Measurements from ENCODE around the gene FLNA.

Gene FLNA

DNA sequence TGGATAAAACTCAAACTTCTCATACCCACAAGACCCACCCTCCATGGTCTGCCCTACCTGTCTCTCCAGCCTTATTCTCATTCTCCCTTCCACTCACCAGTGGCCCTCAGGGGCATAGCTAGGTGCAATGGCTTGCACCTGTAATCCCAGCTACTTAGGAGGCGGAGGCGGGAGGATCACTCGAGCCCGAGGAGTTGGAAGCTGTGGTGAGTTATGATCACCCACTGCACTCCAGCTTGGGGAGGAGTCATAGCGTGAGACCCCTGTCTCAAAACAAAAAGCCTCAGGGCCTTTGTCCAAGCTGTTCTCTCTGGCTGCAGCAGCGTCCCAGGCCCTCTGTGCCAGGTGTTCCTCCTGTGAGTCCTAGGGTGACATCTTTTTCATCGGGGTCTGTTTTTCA, 62.3 kb downstream of the FLNA start:
- no peaks in the 10 kb centered on the region for H3K9me3 ChIP-seq (ENCODE audit: control insufficient read depth, low read length)
- H3K9ac ChIP-seq = no peak overlapping the region
- H3K4me2 ChIP-seq (ENCODE audit: low read length) = no peak overlapping the region
- H3K36me3 ChIP-seq (ENCODE audit: control insufficient read depth, insufficient read depth, low read length) = no peaks in the 10 kb centered on the region
- H3K27me3 ChIP-seq (ENCODE audit: control insufficient read depth, insufficient read depth, low read length) = no peaks in the 10 kb centered on the region
- no peak overlapping the region for H3K27ac ChIP-seq
- H3K4me1 ChIP-seq = no peaks in the 10 kb centered on the region
- TF ChIP-seq, protein P1, sequence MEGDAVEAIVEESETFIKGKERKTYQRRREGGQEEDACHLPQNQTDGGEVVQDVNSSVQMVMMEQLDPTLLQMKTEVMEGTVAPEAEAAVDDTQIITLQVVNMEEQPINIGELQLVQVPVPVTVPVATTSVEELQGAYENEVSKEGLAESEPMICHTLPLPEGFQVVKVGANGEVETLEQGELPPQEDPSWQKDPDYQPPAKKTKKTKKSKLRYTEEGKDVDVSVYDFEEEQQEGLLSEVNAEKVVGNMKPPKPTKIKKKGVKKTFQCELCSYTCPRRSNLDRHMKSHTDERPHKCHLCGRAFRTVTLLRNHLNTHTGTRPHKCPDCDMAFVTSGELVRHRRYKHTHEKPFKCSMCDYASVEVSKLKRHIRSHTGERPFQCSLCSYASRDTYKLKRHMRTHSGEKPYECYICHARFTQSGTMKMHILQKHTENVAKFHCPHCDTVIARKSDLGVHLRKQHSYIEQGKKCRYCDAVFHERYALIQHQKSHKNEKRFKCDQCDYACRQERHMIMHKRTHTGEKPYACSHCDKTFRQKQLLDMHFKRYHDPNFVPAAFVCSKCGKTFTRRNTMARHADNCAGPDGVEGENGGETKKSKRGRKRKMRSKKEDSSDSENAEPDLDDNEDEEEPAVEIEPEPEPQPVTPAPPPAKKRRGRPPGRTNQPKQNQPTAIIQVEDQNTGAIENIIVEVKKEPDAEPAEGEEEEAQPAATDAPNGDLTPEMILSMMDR (IDR thresholded peaks at IDR 0.05) = no peak
- no peak overlapping the region for H2AFZ ChIP-seq
- no peaks in the 10 kb centered on the region for H3K79me2 ChIP-seq
- H3K4me3 ChIP-seq (ENCODE audit: low read depth, low read length) = no peak overlapping the region

DNA sequence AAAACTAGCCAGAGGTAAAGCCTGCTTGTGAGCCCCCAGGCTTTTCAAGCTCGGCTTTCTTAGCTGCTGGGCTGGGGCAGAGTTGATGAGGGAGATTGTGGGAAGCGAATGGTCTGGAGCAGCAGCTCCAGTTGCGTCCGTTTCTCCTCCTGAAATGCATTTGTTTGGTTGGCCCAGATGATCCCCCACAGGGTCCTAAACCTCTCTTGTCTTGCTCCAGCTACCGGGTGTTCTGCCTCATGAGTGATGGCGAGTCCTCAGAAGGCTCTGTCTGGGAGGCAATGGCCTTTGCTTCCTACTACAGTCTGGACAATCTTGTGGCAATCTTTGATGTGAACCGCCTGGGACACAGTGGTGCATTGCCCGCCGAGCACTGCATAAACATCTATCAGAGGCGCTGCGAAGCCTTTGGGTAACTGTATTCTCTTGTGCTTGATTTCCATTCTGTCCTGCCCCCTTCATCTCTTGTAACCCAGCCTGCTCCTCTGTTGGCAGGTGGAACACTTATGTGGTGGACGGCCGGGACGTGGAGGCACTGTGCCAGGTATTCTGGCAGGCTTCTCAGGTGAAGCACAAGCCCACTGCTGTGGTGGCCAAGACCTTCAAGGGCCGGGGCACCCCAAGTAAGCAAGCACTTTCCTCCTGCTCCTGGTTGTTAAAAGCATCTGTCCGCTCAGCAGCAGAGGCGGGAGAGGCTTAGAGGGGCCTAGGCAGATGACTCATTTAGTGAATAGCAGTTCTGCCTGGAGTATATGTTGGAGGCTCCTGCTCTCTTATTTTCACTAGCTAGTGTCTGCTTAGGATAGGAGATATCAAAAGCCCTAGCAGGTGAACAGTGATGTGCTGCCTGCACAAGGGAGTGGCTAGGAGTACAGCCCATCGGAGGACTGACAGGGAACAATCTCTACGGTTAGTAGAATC, 63.6 kb downstream of the FLNA start:
- H3K4me1 ChIP-seq = no peaks in the 10 kb centered on the region
- no peaks in the 10 kb centered on the region for H3K79me2 ChIP-seq
- H3K27ac ChIP-seq = no peak overlapping the region
- no peak overlapping the region for H3K4me2 ChIP-seq (ENCODE audit: low read length)
- H2AFZ ChIP-seq = no peak overlapping the region
- no peaks in the 10 kb centered on the region for H3K9me3 ChIP-seq (ENCODE audit: control insufficient read depth, low read length)
- H3K27me3 ChIP-seq (ENCODE audit: control insufficient read depth, insufficient read depth, low read length) = no peaks in the 10 kb centered on the region
- TF ChIP-seq, protein P1 (IDR thresholded peaks at IDR 0.05) = no peak
- no peak overlapping the region for H3K4me3 ChIP-seq (ENCODE audit: low read depth, low read length)
- H3K36me3 ChIP-seq (ENCODE audit: control insufficient read depth, insufficient read depth, low read length) = no peaks in the 10 kb centered on the region
- no peak overlapping the region for H3K9ac ChIP-seq

DNA sequence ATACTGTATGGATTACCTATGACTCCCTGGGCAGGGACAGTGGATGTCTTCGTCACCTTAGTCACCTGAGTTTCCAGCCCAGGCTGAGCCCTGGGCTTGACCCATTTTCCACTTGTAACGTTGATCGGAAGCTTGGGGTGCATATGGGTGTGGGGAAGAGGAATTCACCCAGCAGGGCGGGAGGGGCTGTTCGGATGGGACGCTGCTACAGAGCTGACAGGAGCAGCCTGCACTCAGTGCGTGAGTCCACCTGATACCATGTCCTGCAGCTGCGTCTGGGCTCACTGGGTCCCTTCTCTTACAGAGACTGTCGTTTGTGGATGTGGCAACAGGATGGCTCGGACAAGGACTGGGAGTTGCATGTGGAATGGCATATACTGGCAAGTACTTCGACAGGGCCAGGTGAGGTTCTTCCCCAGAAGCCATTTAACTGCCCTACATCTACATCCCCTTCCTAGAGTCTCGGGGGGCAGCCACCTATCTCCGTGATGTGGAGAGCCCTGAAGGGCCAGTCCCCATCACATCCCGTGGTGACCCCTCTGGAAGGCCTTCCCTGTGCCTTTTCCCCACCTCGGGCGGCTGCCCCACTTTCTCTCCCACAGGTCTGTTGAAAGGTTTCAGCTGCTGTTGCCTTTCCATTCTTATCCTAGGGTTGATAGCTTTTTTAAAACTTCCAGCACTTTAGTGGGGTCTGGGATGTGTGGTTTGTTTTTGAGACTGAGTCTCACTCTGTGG, 65.2 kb downstream of the FLNA start:
- Histone ChIP-seq H3K9ac (no peak overlapping the region), H3K79me2 (no peaks in the 10 kb centered on the region), H3K36me3 (ENCODE audit: control insufficient read depth, insufficient read depth, low read length) (no peaks in the 10 kb centered on the region), H3K4me3 (ENCODE audit: low read depth, low read length) (no peak overlapping the region), H3K27me3 (ENCODE audit: control insufficient read depth, insufficient read depth, low read length) (no peaks in the 10 kb centered on the region), H3K4me1 (no peaks in the 10 kb centered on the region), H3K9me3 (ENCODE audit: control insufficient read depth, low read length) (no peaks in the 10 kb centered on the region), H3K4me2 (ENCODE audit: low read length) (no peak overlapping the region), H3K27ac (no peak overlapping the region), H2AFZ (no peak overlapping the region)
- TF ChIP-seq, protein P1 (IDR thresholded peaks at IDR 0.05) = no peak

DNA sequence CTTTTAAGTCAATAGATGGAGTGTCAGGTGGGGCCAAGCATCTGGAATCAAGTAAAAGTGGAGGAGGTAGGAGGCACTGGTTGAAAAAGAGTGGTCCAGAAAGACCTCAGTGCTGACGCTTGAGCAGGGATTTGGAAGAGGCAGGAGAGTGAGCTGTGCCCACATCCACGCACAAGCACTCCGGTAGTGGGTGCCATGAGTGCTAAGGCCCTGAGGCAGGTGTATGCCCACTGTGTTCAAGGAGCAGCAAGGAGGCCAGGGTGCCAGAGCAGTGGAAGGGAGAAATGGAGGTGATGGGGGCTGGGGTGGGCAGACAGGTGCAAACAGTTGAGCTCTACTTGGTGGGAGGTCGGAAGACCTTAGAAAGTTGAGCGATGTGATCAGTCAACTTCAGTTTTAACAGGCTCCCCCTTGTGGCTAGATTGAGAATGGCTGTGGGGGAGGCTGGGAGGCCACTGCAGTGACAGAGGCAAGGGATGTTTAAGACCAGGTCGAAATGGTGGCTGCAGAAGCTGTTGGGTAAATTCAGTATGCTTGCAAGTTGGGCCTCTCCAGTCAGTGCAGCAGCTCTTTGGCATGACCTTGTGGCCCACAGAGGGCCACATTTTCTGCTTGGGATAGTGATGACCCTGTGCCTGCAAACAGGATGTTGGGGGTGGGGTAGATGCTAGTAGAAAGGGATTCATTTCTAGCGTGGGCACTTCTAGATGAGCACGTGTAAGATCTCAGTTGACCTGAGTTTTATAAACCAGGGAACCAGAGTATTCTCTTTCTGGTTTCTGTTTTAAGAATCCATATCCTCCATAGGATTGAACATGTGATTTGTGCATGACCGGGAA, 66.1 kb downstream of the FLNA start:
- H3K4me2 ChIP-seq (ENCODE audit: low read length) = no peak overlapping the region
- H3K27ac ChIP-seq = no peak overlapping the region
- H3K9ac ChIP-seq = no peak overlapping the region
- no peaks in the 10 kb centered on the region for H3K79me2 ChIP-seq
- H2AFZ ChIP-seq = no peak overlapping the region
- TF ChIP-seq, protein P1 (IDR thresholded peaks at IDR 0.05) = peak; percentile 66
- H3K27me3 ChIP-seq (ENCODE audit: control insufficient read depth, insufficient read depth, low read length) = no peaks in the 10 kb centered on the region
- H3K4me1 ChIP-seq = no peaks in the 10 kb centered on the region
- H3K36me3 ChIP-seq (ENCODE audit: control insufficient read depth, insufficient read depth, low read length) = no peaks in the 10 kb centered on the region
- H3K4me3 ChIP-seq (ENCODE audit: low read depth, low read length) = no peak overlapping the region
- H3K9me3 ChIP-seq (ENCODE audit: control insufficient read depth, low read length) = no peaks in the 10 kb centered on the region

Measured in parathyroid adenoma (tissue), 2 donors.